ENCODE results near the gene ACTN2.

Gene ACTN2

GRCh38 chr1:236767276-236767675, 81.0 kb downstream of the ACTN2 start:
- no peak for TF ChIP-seq ARNTL (CRISPR knock-in tag; IDR thresholded peaks at IDR 0.05; ENCODE audit: borderline replicate concordance, low read depth)
- no peak for TF ChIP-seq ISL1 (CRISPR knock-in tag; IDR thresholded peaks at IDR 0.05)
- no peak for ATAC-seq

GRCh38 chr1:236768601-236769000, 82.3 kb downstream of the ACTN2 start:
- TF ChIP-seq OSR1 (CRISPR knock-in tag; IDR thresholded peaks at IDR 0.05) (no peak), RARB (CRISPR knock-in tag; IDR thresholded peaks at IDR 0.05) (no peak), GLIS3 (CRISPR knock-in tag; IDR thresholded peaks at IDR 0.05) (no peak), ZFP3 (CRISPR knock-in tag; IDR thresholded peaks at IDR 0.05) (no peak), PPARA (CRISPR knock-in tag; IDR thresholded peaks at IDR 0.05; ENCODE audit: borderline replicate concordance) (no peak), CSRNP3 (CRISPR knock-in tag; IDR thresholded peaks at IDR 0.05) (no peak), PATZ1 (CRISPR knock-in tag; IDR thresholded peaks at IDR 0.05; ENCODE audit: borderline replicate concordance) (no peak)
- no peak; the same call in 2 of the 3 replicates for ATAC-seq

- no peak for ATAC-seq
- TF ChIP-seq GLIS3 (CRISPR knock-in tag; IDR thresholded peaks at IDR 0.05) (no peak), CSRNP3 (CRISPR knock-in tag; IDR thresholded peaks at IDR 0.05) (no peak), ZFP30 (CRISPR knock-in tag; IDR thresholded peaks at IDR 0.05) (no peak), PATZ1 (CRISPR knock-in tag; IDR thresholded peaks at IDR 0.05; ENCODE audit: borderline replicate concordance) (no peak), BACH2 (CRISPR knock-in tag; IDR thresholded peaks at IDR 0.05; ENCODE audit: borderline replicate concordance) (no peak), ARNTL (CRISPR knock-in tag; IDR thresholded peaks at IDR 0.05; ENCODE audit: borderline replicate concordance, low read depth) (no peak)
Observed at GRCh38 chr1:236773919-236774318, 87.6 kb downstream of the ACTN2 start.

- TF ChIP-seq ZNF565 (CRISPR knock-in tag; conservative IDR thresholded peaks at IDR 0.05; ENCODE audit: low read depth) (no peak), ZC3H10 (CRISPR knock-in tag; IDR thresholded peaks at IDR 0.05) (no peak), OSR1 (CRISPR knock-in tag; IDR thresholded peaks at IDR 0.05) (no peak), CSDC2 (CRISPR knock-in tag; IDR thresholded peaks at IDR 0.05) (no peak), RARB (CRISPR knock-in tag; IDR thresholded peaks at IDR 0.05) (no peak), ISL1 (CRISPR knock-in tag; IDR thresholded peaks at IDR 0.05) (no peak), PPARA (CRISPR knock-in tag; IDR thresholded peaks at IDR 0.05; ENCODE audit: borderline replicate concordance) (no peak), CREB5 (CRISPR knock-in tag; IDR thresholded peaks at IDR 0.05; ENCODE audit: low read depth) (no peak), TOX (CRISPR knock-in tag; IDR thresholded peaks at IDR 0.05; ENCODE audit: borderline replicate concordance) (no peak), ARNTL (CRISPR knock-in tag; IDR thresholded peaks at IDR 0.05; ENCODE audit: borderline replicate concordance, low read depth) (no peak), SNAI2 (CRISPR knock-in tag; IDR thresholded peaks at IDR 0.05) (no peak), POU6F1 (CRISPR knock-in tag; IDR thresholded peaks at IDR 0.05; ENCODE audit: borderline replicate concordance, low read depth) (no peak), ESRRG (CRISPR knock-in tag; IDR thresholded peaks at IDR 0.05) (no peak), BACH2 (CRISPR knock-in tag; IDR thresholded peaks at IDR 0.05; ENCODE audit: borderline replicate concordance) (no peak), CSRNP3 (CRISPR knock-in tag; IDR thresholded peaks at IDR 0.05) (no peak), TSHZ2 (CRISPR knock-in tag; IDR thresholded peaks at IDR 0.05) (no peak), ZFP3 (CRISPR knock-in tag; IDR thresholded peaks at IDR 0.05) (no peak)
- ATAC-seq = peak; percentile 85
Observed at GRCh38 chr1:236774926-236775325, 88.6 kb downstream of the ACTN2 start.
